H7 (cell line): ENCODE data around the gene TMEM181. TPM values are rescaled to one million over a fixed set of nuclear protein-coding genes. Genes with fewer than 3 reads are reported as not detected.
"Not testable (repeated sequence)": the region's sequence is repeated elsewhere in the genome, so short reads cannot be mapped to it uniquely, and the experiment has no call there.

Experiments
- DNase-seq: peaks from one replicate; pipeline ENCODE4 v3.0.0; 2012
- H3K27me3 ChIP-seq: 2 replicates; pipeline ENCODE4 v1.6.0; 2011; ENCODE audit warnings: mild to moderate bottlenecking, low read length; ENCODE audit not compliant: control insufficient read depth, insufficient read depth
- H3K36me3 ChIP-seq: replicated peaks from 2 replicates; pipeline ENCODE4 v1.5.1; 2011; ENCODE audit warnings: low read length; ENCODE audit not compliant: control insufficient read depth, insufficient read depth
- H3K4me3 ChIP-seq: 2 replicates; pipeline ENCODE4 v1.5.1; 2011; ENCODE audit warnings: low read depth, mild to moderate bottlenecking, control low read depth, low read length, moderate library complexity; ENCODE audit not compliant: insufficient read depth
- total RNA-seq: library from RNA; depleted of rRNA; stranded (reverse); fragments of >200 nt; shearing (Covaris generic); gene quantifications from 2 replicates; pipeline ENCODE4 v1.2.3, GENCODE V29; 2014

The TMEM181 gene
- total RNA-seq, 1 experiment from 2014 or later, result 14.5 TPM

GRCh38 chr6:158649289-158650143, 89.6 kb downstream of the TMEM181 start, which contains the start of gene SYTL3:
SYTL3 (plus strand) TSS chr6:158650054; CDS start chr6:158663269, 13,215 bp downstream.
- peaks cover 2% of the 10 kb centered on the region for H3K27me3 ChIP-seq
- no peak within 1 kb of the TSS for H3K4me3 ChIP-seq
- no peaks in the 10 kb centered on the region for H3K36me3 ChIP-seq
- DNase-seq, result no peak

- not testable (repeated sequence) for H3K27me3 ChIP-seq, H3K4me3 ChIP-seq, H3K36me3 ChIP-seq, DNase-seq
These were observed 92.3 kb downstream of the TMEM181 start for GRCh38 chr6:158651981-158652737.

GRCh38 chr6:158653577-158654354, 93.9 kb downstream of the TMEM181 start:
- Histone ChIP-seq H3K4me3 (no peak overlapping the region), H3K36me3 (no peaks in the 10 kb centered on the region), H3K27me3 (no peaks in the 10 kb centered on the region)
- DNase-seq, result no peak

- H3K36me3 ChIP-seq, result no peaks in the 10 kb centered on the region
- H3K27me3 ChIP-seq, result no peaks in the 10 kb centered on the region
- H3K4me3 ChIP-seq, result no peak overlapping the region
- DNase-seq, result no peak
These were observed 94.6 kb downstream of the TMEM181 start for GRCh38 chr6:158654498-158654897.

DNA sequence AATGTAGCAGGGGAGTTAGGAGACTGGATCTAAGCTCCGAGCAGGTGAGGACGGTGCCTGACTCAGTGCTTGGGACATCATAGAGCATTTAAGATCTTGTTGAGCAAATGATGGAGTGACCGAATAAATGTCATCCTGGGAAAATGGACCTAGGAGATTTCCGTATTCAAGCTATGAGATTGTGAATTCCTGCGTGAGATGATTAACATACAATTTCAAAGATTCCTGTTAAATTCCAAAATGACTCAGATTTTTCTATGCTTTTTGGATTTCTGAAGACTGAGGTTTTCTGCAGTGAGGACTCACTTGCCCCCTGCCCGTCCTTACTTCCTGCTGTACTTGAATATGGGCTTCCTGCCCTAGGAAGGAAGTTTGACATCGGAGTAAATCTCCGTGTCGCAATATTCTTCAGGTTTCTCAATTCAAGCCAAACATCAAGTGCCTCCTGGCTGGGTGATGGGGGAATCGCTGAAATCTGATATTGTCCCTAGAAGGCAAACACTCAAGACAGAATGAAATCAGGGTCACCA, 95.1 kb downstream of the TMEM181 start:
- H3K36me3 ChIP-seq, result no peaks in the 10 kb centered on the region
- H3K4me3 ChIP-seq, result no peak overlapping the region
- no peak for DNase-seq
- no peaks in the 10 kb centered on the region for H3K27me3 ChIP-seq

DNA sequence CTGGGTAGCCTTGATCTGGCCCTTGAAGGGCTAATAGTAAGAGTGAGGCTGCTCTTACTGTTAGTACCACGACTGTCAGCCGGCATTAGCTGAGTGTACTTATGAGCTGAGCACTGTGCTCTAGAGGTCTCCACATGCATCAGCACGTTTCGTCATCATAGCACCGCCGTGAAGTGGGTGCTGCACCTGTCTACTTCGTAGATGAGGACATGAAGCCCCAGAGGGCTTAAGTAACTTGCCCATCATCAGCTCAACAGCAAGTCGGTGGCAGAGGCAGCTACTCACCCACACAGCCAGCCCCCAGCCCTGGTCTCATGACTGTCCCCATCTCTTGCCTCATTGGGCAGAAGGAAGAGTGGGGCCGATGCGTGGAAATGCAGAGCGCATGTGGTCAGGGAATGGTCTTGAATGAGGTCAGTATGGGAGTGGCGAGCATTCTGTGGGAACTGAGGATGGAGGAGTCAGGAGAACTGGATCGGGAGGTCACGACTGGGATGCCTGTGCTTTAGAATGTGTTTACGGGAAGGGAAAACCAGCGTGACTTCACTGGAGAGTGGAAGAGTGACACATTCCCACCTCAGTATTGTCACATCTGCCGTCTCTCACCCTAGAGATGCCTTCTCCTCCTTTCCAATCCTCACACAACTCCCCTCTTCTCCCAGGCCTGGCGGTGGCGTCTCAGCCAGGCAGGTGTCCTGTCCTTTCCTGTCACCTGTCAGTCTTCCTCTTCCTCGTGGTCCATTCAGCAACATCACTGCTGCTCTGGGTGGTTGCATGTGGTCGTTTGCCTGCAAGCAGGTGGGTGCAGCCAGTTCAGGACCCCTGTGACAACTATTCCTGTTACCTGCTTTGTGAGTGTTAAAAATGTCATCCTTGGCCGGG, 95.9 kb downstream of the TMEM181 start:
- Histone ChIP-seq H3K27me3 (no peaks in the 10 kb centered on the region), H3K4me3 (no peak overlapping the region), H3K36me3 (no peaks in the 10 kb centered on the region)
- DNase-seq, result no peak

GRCh38 chr6:158656986-158657385, 97.1 kb downstream of the TMEM181 start:
- H3K4me3 ChIP-seq, H3K36me3 ChIP-seq, H3K27me3 ChIP-seq, DNase-seq: not testable (repeated sequence)

- Histone ChIP-seq H3K4me3 (no peak overlapping the region), H3K27me3 (no peaks in the 10 kb centered on the region), H3K36me3 (no peaks in the 10 kb centered on the region)
- DNase-seq, result peak; percentile 70
These were observed 100.5 kb downstream of the TMEM181 start for GRCh38 chr6:158660333-158660754.

- H3K36me3 ChIP-seq, result no peaks in the 10 kb centered on the region
- no peak for DNase-seq
- no peak overlapping the region for H3K4me3 ChIP-seq
- no peaks in the 10 kb centered on the region for H3K27me3 ChIP-seq
These were observed 101.3 kb downstream of the TMEM181 start for GRCh38 chr6:158661156-158661685.

GRCh38 chr6:158662607-158662953, 102.7 kb downstream of the TMEM181 start:
- no peak overlapping the region for H3K4me3 ChIP-seq
- DNase-seq, result no peak
- H3K27me3 ChIP-seq, result no peaks in the 10 kb centered on the region
- H3K36me3 ChIP-seq, result no peaks in the 10 kb centered on the region

DNA sequence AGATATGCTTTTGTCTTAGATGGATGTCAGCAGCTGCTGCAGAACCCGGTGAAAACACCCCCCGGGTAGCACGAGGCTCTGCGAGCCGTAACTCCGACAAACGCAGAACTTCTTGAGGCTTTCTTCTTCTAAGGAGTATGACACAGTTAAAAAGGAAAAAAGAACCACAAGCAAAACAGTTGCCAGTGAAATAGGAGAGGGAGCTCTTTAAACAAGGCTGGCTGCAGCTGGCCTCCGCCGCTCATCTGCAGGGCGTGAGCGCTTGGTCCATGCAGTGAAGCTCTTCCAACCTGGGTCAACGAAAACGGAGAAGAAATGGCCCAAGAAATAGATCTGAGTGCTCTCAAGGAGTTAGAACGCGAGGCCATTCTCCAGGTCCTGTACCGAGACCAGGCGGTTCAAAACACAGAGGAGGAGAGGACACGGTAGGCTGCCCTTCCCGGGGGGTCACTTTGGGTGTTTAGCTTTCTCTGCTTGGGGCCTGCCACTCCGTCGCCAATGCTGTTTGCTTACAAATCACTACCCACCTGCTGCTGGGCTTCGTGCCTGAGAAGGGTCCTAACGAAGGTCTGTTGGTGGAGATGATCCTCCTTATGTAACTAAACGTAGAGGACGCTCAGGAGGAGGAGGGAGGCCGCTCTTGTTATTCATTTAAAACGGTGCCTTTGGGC, 103.2 kb downstream of the TMEM181 start:
- Histone ChIP-seq H3K36me3 (no peaks in the 10 kb centered on the region), H3K27me3 (no peaks in the 10 kb centered on the region), H3K4me3 (no peak overlapping the region)
- DNase-seq, result no peak

DNA sequence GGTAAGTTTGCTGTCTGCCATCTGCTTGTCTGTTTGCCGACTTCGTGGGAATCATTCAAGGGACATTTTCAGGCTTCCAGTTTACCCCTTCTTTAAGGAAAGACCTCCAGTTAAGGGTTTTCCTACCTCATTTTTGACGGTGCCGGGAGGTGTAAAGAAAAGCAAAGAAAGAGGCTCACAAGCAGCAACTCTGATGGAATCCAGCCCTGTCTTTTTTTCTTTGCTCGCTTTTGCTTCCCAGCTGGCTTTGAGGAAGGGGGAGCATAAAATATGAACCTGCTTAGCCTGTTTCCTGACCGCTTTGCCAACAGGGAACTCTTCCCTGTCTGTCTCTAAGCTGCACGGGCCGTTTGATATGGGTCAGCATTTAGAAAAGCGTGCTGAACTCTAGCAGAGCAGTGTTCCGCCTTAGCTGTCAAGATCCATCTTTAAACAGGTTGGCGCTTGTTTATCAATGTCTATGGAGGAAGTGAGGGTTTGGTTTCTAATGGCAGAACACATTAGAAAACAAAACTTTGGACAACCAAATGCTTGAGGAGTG, 103.8 kb downstream of the TMEM181 start:
- Histone ChIP-seq H3K27me3 (no peaks in the 10 kb centered on the region), H3K4me3 (no peak overlapping the region), H3K36me3 (no peaks in the 10 kb centered on the region)
- DNase-seq, result no peak

DNA sequence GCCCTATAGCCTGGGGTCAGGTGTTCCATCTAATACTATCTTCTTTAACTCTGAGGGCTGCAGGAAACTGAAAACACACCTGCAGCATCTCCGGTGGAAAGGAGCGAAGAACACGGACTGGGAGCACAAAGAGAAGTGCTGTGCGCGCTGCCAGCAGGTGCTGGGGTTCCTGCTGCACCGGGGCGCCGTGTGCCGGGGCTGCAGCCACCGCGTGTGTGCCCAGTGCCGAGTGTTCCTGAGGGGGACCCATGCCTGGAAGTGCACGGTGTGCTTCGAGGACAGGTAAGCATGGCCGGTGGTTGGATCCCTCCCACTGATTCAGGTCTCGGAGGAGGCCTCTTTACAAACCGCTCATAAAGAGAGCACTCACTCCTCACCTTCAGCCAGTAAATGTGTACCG, 105.4 kb downstream of the TMEM181 start:
- DNase-seq, result no peak
- H3K36me3 ChIP-seq, result no peaks in the 10 kb centered on the region
- H3K27me3 ChIP-seq, result no peaks in the 10 kb centered on the region
- H3K4me3 ChIP-seq, result no peak overlapping the region
